ENCODE measurements around the gene HTT.

GRCh38 chr4:3043282-3044020 is 31.0 kb upstream of the HTT start:
- TF ChIP-seq CTCF (optimal IDR thresholded peaks at IDR 0.05 in 1 of 3, IDR thresholded peaks at IDR 0.05 in 1 of 3, conservative IDR thresholded peaks at IDR 0.05 in 1 of 3; ENCODE audit: extremely low read depth in 1 of 3, insufficient read depth in 2 of 3, low read length in 3 of 3): no peak
- TF ChIP-seq EZH2 (IDR thresholded peaks at IDR 0.05; ENCODE audit: low read length): no peak
